ENCODE measurements around the gene CRHR1.

Gene CRHR1

DNA sequence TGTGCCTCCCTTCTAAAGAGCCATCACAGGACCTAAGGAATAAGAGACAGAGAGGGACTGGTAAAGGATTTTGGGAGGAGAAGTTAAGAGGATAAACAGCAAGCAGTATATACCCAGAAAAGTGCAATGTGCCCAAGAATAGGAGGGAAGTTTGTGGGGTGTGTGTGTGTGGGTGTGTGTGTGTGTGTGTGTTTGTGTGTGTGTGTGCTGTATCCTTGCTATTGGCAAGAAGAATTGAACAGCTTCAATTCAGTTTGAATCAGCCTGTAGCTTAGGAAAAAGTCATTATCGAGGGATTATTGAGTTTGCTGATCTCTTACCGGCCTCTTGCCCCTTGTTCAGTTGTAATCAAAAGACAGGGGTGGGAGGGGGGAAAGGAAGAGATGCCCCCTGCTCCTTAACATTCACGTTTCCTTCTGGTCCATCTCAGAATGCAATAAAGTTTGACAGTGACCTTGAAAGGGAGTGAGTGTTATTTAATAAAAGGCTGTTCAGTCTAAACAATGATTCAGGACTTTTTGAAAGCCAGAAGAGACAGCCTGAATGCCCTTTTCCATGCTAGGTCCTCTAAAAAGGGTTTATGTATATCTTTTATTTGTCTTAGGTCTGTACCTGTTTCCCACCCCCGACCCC, 86.3 kb downstream of the CRHR1 start:
- no peak for DNase-seq

- DNase-seq = no peak
Measured at GRCh38 chr17:45871718-45872117, 87.6 kb downstream of the CRHR1 start.

- DNase-seq = no peak
Measured at GRCh38 chr17:45873728-45874127, 89.6 kb downstream of the CRHR1 start.

DNA sequence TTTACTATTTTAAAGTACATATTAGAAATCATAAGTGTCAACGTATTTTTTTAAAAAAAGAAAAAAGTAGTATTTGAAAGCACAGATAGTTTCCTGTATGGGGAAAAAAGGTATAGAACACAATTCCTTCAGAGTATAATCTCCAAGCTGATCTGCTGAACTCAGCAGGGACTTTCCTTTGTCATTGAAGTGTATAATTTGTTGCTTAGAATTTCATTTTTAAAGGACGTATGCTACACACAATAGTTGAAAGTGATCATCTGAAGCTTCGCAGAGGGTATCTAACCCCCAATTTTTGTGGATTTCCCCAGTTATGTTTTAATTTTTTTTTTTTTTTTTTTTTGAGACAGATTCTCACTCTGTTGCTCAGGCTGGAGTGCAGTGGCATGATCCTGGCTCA, 90.0 kb downstream of the CRHR1 start:
- DNase-seq = no peak

GRCh38 chr17:45876539-45876938, 92.4 kb downstream of the CRHR1 start:
- DNase-seq = no peak

DNA sequence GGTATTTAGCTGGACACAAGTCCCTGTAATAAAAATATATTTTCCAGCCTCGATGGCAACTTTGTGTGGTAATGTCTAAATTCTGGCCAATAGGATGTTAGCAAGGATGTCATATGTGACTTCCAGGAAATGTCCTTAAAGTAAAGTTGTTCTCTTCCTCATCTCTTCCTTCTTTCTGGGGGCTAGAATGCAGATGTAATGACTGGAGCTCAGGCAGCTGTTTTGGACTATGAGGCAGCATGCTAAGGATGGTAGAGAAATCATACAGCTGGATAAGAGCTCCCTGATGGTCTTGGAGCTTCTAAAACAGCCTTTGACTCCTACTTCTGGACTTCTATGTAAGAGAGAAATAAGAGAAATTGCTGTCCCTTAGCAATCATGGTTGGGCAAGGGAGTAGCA, 93.3 kb downstream of the CRHR1 start:
- DNase-seq = no peak

DNA sequence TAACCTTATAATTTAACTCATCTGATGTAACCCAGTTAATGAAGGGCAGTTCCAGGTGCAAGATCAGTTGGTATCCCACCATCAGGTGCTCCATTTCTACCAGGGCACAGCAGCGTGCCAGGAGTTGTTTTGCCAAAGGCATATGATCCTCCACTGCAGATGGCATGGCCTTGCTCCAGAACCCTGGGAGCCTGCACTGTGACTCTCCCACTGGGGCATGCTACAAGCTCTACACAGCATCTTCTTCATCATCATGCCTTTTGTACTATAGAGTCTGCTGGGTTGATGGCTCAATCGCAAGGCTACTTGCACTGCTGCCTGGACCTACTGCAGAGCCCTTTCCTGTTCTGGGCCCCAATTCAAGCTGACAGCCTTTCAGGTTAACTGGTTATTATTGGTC, 98.9 kb downstream of the CRHR1 start:
- DNase-seq = no peak

Measured in GOT3 (cell line).